Gastroesophageal sphincter (tissue), 4 donors: ENCODE data around the gene ATRN. TPM values are rescaled to one million over a fixed set of nuclear protein-coding genes. Genes with fewer than 3 reads are reported as not detected.

Experiments used
- ATAC-seq: fragments of 150-250 bp; one replicate; pipeline ENCODE4 v1.9.1; 2016; ENCODE audit warnings: mild to moderate bottlenecking, moderate library complexity
- H3K27ac ChIP-seq, 4 donors: fragments of 200-600 bp; sonication (generic) in 3 of 4; 1 replicate in 3 of 4; 2 replicates in 1 of 4; pipeline ENCODE4 v1.5.1; 2016 to 2019
- H3K27me3 ChIP-seq: fragments of 200-600 bp; sonication (generic); one replicate; pipeline ENCODE4 v1.5.1; 2019
- H3K36me3 ChIP-seq, 2 donors: fragments of 200-600 bp; sonication (generic); one replicate each; pipeline ENCODE4 v1.5.1; 2019; ENCODE audit warnings: control low read depth in 1 of 2
- H3K4me1 ChIP-seq, 3 donors: fragments of 200-600 bp; sonication (generic); 1 replicate in 2 of 3; 2 replicates in 1 of 3; pipeline ENCODE4 v1.5.1; 2016 to 2019; ENCODE audit warnings: control low read depth in 2 of 3
- H3K4me3 ChIP-seq, 2 donors: fragments of 200-600 bp; sonication (generic); one replicate each; pipeline ENCODE4 v1.5.1; 2019; ENCODE audit warnings: mild to moderate bottlenecking in 1 of 2, moderate library complexity in 1 of 2
- H3K9me3 ChIP-seq, 3 donors: fragments of 200-600 bp; sonication (generic); one replicate each; pipeline ENCODE4 v1.5.1; 2017 to 2019; ENCODE audit warnings: control low read depth in 2 of 3
- CTCF ChIP-seq, 4 experiments: fragments of 200-600 bp in 2 of 4; fragments of 450-650 bp in 2 of 4; sonication (generic) in 1 of 4; IDR thresholded peaks; one replicate each; pipeline ENCODE4 v1.5.1; 2017 to 2019; ENCODE audit warnings: antibody characterized with exemption in 4 of 4, mild to moderate bottlenecking in 2 of 4, moderate library complexity in 2 of 4
- EP300 ChIP-seq: sonication (generic); formaldehyde crosslinking; IDR thresholded peaks from one replicate; pipeline ENCODE4 v1.6.1; 2017; ENCODE audit warnings: antibody characterized with exemption, mild to moderate bottlenecking
- POLR2A ChIP-seq, 2 donors: fragments of 450-650 bp; IDR thresholded peaks; one replicate each; pipeline ENCODE4 v1.6.1; 2017; ENCODE audit warnings: antibody characterized with exemption in 2 of 2, mild to moderate bottlenecking in 2 of 2, moderate library complexity in 1 of 2
- POLR2AphosphoS5 ChIP-seq: sonication (generic); formaldehyde crosslinking; IDR thresholded peaks from one replicate; pipeline ENCODE4 v1.6.1; 2017; ENCODE audit warnings: antibody characterized with exemption
- WGBS, 2 donors: methylation state at CpG; one replicate each; pipeline ENCODE4 v1.1.5; 2018; ENCODE audit warnings: low coverage in 1 of 2; 5-methylcytosine and 5-hydroxymethylcytosine counted together
- total RNA-seq, 4 donors: library from RNA; depleted of rRNA; stranded (reverse); fragments of >200 nt; gene quantifications; one replicate each; pipeline ENCODE4 v1.1.0, GENCODE V29; 2016

ATRN gene
- total RNA-seq, 4 donors from 2014 or later: 16.7 to 22.2 (median 19.4) TPM

GRCh38 chr20:3659492-3660261 lies 188.9 kb downstream of the ATRN start:
- H3K4me3 ChIP-seq: no peak overlapping the region
- WGBS, 2 donors: no CpG with 5 or more reads among the region's 12 CpGs
- no peak overlapping the region for H3K27ac ChIP-seq
- peaks cover 62% of the 10 kb centered on the region for H3K27me3 ChIP-seq
- no peaks in the 10 kb centered on the region for H3K36me3 ChIP-seq
- peaks cover 0 to 12% (median 3%) of the 10 kb centered on the region in 3 donors for H3K4me1 ChIP-seq
- ATAC-seq: no peak
- TF ChIP-seq CTCF (IDR thresholded peaks at IDR 0.05) (no peak), POLR2AphosphoS5 (no peak), POLR2A (IDR thresholded peaks at IDR 0.05) (no peak), EP300 (no peak)
- H3K9me3 ChIP-seq: no peaks in the 10 kb centered on the region

- Histone ChIP-seq H3K27me3 (peaks cover 62% of the 10 kb centered on the region), H3K9me3 (no peaks in the 10 kb centered on the region), H3K27ac (no peak overlapping the region), H3K4me3 (peak overlapping the region in 1 of 2 donors; percentile 41), H3K36me3 (no peaks in the 10 kb centered on the region), H3K4me1 (peaks cover 0 to 12% (median 3%) of the 10 kb centered on the region in 3 donors)
- no CpG with 5 or more reads among the region's 75 CpGs for WGBS, 2 donors
- no peak for ATAC-seq
- TF ChIP-seq POLR2A (IDR thresholded peaks at IDR 0.05): no peak
- TF ChIP-seq CTCF (IDR thresholded peaks at IDR 0.05): no peak
- no peak for TF ChIP-seq EP300
- no peak for TF ChIP-seq POLR2AphosphoS5
These were observed 189.6 kb downstream of the ATRN start for GRCh38 chr20:3660262-3661059.

- TF ChIP-seq POLR2AphosphoS5 (no peak), POLR2A (IDR thresholded peaks at IDR 0.05) (no peak), CTCF (IDR thresholded peaks at IDR 0.05) (no peak), EP300 (no peak)
- peaks cover 62% of the 10 kb centered on the region for H3K27me3 ChIP-seq
- WGBS, 2 donors: 77 to 81% methylated on average over 3 to 4 of the region's 60 CpGs
- no peaks in the 10 kb centered on the region for H3K36me3 ChIP-seq
- H3K27ac ChIP-seq: no peak overlapping the region
- H3K4me3 ChIP-seq: peak overlapping the region in 1 of 2 donors; percentile 41
- H3K9me3 ChIP-seq: no peaks in the 10 kb centered on the region
- peak; percentile 32 for ATAC-seq
- peaks cover 0 to 14% (median 3%) of the 10 kb centered on the region in 3 donors for H3K4me1 ChIP-seq
These were observed 190.4 kb downstream of the ATRN start for GRCh38 chr20:3661060-3661813.

GRCh38 chr20:3661814-3662665 lies 191.2 kb downstream of the ATRN start:
- Histone ChIP-seq H3K36me3 (no peaks in the 10 kb centered on the region), H3K4me1 (peaks cover 0 to 17% (median 3%) of the 10 kb centered on the region in 3 donors), H3K9me3 (no peaks in the 10 kb centered on the region), H3K27ac (no peak overlapping the region), H3K27me3 (peaks cover 61% of the 10 kb centered on the region), H3K4me3 (no peak overlapping the region)
- WGBS, 2 donors: 67% methylated on average over 1 of the region's 12 CpGs; no CpG with 5 or more reads in 1 of the 2 donors
- TF ChIP-seq EP300 (no peak), CTCF (IDR thresholded peaks at IDR 0.05) (no peak), POLR2AphosphoS5 (no peak), POLR2A (IDR thresholded peaks at IDR 0.05) (no peak)
- ATAC-seq: no peak
